Measurements from ENCODE around the gene B2M. TPM values are rescaled to one million over a fixed set of nuclear protein-coding genes. Genes with fewer than 3 reads are reported as not detected.

B2M gene
- total and polyA plus RNA-seq, 2 of the 13 experiments (the other 11 are each of a cell fraction or from before 2014, with no cell fraction given), result 784 to 857 TPM

DNA sequence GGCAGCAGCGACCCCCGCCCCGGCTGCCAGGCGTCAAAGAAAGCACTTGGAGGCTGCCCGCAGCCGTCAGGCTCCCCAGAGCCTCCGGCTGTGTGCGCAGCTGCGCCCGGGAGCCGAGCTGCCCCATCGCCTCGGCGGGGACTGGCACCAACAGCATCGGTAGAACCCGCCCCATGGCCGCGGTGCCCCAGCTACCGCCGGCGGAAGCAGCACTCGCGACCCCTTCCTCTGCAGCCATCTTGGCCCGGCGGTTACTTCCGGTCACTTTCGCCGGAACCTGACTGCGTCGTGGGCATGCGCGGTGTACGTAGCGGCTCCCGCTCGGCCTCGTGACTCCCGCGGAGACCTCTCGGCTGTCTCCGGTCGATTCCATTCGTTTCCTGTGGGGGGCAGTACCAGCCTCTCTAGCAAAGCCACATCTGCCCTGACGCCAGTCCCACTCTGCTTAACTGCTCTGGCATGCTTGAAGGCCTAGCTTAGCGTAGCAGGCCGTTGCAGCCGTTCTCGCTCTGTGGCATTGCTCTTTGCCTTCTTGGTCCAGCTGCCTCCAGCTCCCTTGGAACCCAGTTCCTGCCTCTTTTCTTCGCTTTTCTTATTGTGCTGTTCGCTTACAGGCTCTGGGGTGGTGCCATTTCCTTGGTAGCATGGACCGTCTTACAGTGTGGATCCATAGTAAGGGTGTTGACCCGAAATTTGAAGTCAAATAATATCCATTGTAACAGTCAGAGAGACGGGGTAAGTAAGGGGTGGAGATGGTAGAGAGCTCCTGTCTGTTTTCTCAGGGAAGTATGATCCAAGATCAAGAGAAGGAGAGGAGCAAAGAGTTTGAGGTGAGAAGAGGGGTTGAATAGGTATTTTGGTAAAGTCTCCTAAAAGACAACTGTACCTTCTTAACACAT, 47.7 kb upstream of the B2M start, which contains the start of gene SPG11 (continued):
- TF ChIP-seq, protein P1, sequence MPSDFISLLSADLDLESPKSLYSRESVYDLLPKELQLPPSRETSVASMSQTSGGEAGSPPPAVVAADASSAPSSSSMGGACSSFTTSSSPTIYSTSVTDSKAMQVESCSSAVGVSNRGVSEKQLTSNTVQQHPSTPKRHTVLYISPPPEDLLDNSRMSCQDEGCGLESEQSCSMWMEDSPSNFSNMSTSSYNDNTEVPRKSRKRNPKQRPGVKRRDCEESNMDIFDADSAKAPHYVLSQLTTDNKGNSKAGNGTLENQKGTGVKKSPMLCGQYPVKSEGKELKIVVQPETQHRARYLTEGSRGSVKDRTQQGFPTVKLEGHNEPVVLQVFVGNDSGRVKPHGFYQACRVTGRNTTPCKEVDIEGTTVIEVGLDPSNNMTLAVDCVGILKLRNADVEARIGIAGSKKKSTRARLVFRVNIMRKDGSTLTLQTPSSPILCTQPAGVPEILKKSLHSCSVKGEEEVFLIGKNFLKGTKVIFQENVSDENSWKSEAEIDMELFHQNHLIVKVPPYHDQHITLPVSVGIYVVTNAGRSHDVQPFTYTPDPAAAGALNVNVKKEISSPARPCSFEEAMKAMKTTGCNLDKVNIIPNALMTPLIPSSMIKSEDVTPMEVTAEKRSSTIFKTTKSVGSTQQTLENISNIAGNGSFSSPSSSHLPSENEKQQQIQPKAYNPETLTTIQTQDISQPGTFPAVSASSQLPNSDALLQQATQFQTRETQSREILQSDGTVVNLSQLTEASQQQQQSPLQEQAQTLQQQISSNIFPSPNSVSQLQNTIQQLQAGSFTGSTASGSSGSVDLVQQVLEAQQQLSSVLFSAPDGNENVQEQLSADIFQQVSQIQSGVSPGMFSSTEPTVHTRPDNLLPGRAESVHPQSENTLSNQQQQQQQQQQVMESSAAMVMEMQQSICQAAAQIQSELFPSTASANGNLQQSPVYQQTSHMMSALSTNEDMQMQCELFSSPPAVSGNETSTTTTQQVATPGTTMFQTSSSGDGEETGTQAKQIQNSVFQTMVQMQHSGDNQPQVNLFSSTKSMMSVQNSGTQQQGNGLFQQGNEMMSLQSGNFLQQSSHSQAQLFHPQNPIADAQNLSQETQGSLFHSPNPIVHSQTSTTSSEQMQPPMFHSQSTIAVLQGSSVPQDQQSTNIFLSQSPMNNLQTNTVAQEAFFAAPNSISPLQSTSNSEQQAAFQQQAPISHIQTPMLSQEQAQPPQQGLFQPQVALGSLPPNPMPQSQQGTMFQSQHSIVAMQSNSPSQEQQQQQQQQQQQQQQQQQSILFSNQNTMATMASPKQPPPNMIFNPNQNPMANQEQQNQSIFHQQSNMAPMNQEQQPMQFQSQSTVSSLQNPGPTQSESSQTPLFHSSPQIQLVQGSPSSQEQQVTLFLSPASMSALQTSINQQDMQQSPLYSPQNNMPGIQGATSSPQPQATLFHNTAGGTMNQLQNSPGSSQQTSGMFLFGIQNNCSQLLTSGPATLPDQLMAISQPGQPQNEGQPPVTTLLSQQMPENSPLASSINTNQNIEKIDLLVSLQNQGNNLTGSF (CRISPR knock-in tag; IDR thresholded peaks at IDR 0.05), result peak; percentile 82; the same call in 1 of the 2 replicates
- TF ChIP-seq MAF1 (CRISPR knock-in tag; IDR thresholded peaks at IDR 0.05; ENCODE audit: borderline replicate concordance) (peak; percentile 81; the same call in 1 of the 2 replicates), ZNF331 (CRISPR knock-in tag; IDR thresholded peaks at IDR 0.05) (peak; percentile 45; the same call in 1 of the 2 replicates), RBFOX2 (IDR thresholded peaks at IDR 0.05; ENCODE audit: low read depth, low read length) (peak; percentile 99), MXI1 (IDR thresholded peaks at IDR 0.05; ENCODE audit: borderline replicate concordance, low read depth, low read length) (peak; percentile 73; the same call in 1 of the 3 replicates), KAT2B (IDR thresholded peaks at IDR 0.05; ENCODE audit: borderline replicate concordance, low read depth, low read length) (no peak), BRD4 (CRISPR knock-in tag; IDR thresholded peaks at IDR 0.05) (peak; percentile 94), ZNF749 (CRISPR knock-in tag; IDR thresholded peaks at IDR 0.05; ENCODE audit: borderline replicate concordance) (peak; percentile 49; the same call in 1 of the 2 replicates), ZNF337 (CRISPR knock-in tag; IDR thresholded peaks at IDR 0.05; ENCODE audit: borderline replicate concordance, low read depth) (0 out of 2 replicates have a peak, but pooled peaks have one; percentile 42), ZNF33A (CRISPR knock-in tag; IDR thresholded peaks at IDR 0.05; ENCODE audit: borderline replicate concordance) (no peak), ZNF207 (IDR thresholded peaks at IDR 0.05; ENCODE audit: borderline replicate concordance) (no peak), NFE2 (CRISPR knock-in tag; IDR thresholded peaks at IDR 0.05) (0 out of 2 replicates have a peak, but pooled peaks have one; percentile 13), ATM (IDR thresholded peaks at IDR 0.05; ENCODE audit: borderline replicate concordance) (no peak), ZNF772 (CRISPR knock-in tag; IDR thresholded peaks at IDR 0.05) (peak; percentile 86), MIER3 (CRISPR knock-in tag; IDR thresholded peaks at IDR 0.05; ENCODE audit: borderline replicate concordance) (peak; percentile 71; the same call in 1 of the 2 replicates)
- TF ChIP-seq, protein P2, sequence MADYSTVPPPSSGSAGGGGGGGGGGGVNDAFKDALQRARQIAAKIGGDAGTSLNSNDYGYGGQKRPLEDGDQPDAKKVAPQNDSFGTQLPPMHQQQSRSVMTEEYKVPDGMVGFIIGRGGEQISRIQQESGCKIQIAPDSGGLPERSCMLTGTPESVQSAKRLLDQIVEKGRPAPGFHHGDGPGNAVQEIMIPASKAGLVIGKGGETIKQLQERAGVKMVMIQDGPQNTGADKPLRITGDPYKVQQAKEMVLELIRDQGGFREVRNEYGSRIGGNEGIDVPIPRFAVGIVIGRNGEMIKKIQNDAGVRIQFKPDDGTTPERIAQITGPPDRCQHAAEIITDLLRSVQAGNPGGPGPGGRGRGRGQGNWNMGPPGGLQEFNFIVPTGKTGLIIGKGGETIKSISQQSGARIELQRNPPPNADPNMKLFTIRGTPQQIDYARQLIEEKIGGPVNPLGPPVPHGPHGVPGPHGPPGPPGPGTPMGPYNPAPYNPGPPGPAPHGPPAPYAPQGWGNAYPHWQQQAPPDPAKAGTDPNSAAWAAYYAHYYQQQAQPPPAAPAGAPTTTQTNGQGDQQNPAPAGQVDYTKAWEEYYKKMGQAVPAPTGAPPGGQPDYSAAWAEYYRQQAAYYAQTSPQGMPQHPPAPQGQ (CRISPR knock-in tag; IDR thresholded peaks at IDR 0.05; ENCODE audit: borderline replicate concordance), result peak; percentile 33; the same call in 1 of the 2 replicates
- TF ChIP-seq, protein P3, sequence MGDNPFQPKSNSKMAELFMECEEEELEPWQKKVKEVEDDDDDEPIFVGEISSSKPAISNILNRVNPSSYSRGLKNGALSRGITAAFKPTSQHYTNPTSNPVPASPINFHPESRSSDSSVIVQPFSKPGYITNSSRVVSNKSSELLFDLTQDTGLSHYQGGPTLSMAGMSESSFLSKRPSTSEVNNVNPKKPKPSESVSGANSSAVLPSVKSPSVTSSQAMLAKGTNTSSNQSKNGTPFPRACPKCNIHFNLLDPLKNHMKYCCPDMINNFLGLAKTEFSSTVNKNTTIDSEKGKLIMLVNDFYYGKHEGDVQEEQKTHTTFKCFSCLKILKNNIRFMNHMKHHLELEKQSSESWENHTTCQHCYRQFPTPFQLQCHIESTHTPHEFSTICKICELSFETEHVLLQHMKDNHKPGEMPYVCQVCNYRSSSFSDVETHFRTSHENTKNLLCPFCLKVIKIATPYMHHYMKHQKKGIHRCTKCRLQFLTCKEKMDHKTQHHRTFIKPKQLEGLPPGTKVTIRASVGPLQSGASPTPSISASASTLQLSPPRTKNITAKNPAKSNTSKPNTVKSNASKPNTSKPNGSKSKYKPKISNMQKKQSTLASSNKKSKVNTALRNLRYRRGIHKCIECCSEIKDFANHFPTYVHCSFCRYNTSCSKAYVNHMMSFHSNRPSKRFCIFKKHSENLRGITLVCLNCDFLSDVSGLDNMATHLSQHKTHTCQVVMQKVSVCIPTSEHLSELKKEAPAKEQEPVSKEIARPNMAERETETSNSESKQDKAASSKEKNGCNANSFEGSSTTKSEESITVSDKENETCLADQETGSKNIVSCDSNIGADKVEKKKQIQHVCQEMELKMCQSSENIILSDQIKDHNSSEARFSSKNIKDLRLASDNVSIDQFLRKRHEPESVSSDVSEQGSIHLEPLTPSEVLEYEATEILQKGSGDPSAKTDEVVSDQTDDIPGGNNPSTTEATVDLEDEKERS (CRISPR knock-in tag; IDR thresholded peaks at IDR 0.05), result 0 out of 2 replicates have a peak, but pooled peaks have one; percentile 30
